ENCODE data around the gene ARID3A.
"Not testable (repeated sequence)": the region's sequence is repeated elsewhere in the genome, so short reads cannot be mapped to it uniquely, and the experiment has no call there.

ARID3A gene, protein sequence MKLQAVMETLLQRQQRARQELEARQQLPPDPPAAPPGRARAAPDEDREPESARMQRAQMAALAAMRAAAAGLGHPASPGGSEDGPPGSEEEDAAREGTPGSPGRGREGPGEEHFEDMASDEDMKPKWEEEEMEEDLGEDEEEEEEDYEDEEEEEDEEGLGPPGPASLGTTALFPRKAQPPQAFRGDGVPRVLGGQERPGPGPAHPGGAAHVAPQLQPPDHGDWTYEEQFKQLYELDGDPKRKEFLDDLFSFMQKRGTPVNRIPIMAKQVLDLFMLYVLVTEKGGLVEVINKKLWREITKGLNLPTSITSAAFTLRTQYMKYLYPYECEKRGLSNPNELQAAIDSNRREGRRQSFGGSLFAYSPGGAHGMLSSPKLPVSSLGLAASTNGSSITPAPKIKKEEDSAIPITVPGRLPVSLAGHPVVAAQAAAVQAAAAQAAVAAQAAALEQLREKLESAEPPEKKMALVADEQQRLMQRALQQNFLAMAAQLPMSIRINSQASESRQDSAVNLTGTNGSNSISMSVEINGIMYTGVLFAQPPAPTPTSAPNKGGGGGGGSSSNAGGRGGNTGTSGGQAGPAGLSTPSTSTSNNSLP

DNA sequence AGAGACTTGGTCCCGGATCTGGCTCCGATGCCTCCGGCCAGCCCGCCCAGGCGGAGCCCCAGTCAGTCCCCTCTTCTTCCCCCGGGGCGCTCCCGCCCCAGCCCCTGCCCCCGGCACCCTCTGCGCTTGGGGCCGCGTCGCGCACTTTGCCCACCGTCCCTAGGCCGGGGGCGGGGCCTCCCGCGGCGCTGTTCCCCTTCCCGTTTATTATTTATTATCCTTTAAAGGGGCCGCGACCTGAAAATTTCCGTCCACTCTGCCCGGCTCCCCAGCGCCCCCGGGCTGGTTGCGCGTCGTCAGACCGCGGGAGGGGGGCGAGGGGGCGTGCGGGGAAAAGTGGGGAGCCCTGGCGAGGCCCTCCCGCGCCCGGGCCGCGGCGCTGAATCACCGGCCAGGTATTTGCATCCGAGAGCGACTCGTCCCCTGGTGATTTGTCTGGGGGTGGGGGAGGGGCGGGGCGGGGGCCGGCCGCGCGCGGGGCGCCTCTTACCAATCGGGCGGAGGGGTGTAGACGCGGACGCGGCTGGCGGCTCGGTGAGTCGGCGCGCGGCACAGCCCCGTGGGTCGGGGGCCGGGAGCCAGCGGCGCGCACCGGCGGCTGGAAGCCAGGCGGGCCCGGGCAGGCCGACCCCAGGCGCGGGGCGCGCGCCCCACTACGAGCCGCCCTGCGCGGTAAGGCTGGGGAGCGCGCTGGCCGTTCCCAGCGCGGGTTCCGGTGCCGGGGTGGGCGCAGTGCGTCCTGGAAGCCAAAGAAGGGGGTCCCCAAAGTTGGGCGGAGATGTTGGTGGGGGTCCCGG, at the start of gene ARID3A:
Gene ARID3A (plus strand): TSS at position 510 of the 797 bp plus-strand sequence. CDS start 3,494 bp downstream, outside the sequence.
- peak; percentile 26 for FAIRE-seq

DNA sequence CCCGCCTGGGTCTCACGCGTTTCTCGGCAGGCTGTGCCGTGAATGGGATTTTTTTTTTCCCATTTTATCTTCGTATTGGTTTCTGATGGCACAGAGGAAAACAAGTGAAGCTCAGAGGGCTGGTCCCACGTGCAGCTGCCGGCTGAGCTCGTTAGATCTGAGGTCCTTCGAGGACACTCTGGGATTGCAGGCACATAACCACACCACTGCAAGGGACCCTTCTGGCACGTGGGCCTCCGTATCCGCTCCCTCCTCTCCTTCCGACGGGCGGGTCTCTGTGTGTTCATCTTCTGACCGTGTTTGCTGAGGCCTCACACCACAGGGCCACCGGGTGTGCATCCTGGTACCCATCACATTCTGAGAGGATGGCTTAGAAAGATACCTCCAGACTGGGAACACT, 49.7 kb upstream of the ARID3A start:
- FAIRE-seq: no peak
- DNase-seq (ENCODE audit: extremely low spot score, insufficient read length, low read depth): no peak

More for the DNA sequence above, at the start of gene ARID3A:
- peak; percentile 81 for DNase-seq (ENCODE audit: extremely low spot score, insufficient read length, low read depth)

- FAIRE-seq (no peak), DNase-seq (ENCODE audit: extremely low spot score, insufficient read length, low read depth) (no peak)
Observed at GRCh38 chr19:876780-877314, 49.0 kb upstream of the ARID3A start.

- not testable (repeated sequence) for FAIRE-seq; DNase-seq (ENCODE audit: extremely low spot score, insufficient read length, low read depth)
Observed at GRCh38 chr19:877992-878660, 47.7 kb upstream of the ARID3A start.

DNA sequence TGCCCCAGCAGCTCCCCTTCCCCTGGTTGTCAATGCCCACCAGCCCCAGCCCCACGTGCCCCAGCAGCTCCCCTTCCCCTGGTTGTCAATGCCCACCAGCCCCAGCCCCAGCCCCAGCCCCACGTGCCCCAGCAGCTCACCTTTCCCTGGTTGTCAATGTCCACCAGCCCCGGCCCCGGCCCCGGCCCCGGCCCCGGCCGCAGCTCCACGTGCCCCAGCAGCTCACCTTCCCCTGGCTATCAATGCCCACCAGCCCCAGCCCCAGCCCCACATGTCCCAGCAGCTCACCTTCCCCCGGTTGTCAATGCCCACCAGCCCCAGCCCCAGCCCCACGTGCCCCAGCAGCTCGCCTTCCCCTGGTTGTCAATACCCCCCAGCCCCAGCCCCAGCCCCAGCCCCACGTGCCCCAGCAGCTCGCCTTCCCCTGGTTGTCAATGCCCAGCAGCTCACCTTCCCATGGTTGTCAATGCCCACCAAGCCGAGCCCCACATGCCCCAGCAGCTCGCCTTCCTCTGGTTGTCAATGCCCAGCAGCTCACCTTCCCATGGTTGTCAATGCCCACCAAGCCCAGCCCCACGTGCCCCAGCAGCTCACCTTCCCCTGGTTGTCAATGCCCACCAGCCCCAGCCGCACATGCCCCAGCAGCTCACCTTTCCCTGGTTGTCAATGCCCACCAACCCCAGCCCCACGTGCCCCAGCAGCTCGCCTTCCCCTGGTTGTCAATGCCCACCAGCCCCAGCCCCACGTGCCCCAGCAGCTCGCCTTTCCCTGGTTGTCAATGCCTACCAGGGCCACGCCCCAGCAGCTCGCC, 46.9 kb upstream of the ARID3A start:
- FAIRE-seq; DNase-seq (ENCODE audit: extremely low spot score, insufficient read length, low read depth): not testable (repeated sequence)

DNA sequence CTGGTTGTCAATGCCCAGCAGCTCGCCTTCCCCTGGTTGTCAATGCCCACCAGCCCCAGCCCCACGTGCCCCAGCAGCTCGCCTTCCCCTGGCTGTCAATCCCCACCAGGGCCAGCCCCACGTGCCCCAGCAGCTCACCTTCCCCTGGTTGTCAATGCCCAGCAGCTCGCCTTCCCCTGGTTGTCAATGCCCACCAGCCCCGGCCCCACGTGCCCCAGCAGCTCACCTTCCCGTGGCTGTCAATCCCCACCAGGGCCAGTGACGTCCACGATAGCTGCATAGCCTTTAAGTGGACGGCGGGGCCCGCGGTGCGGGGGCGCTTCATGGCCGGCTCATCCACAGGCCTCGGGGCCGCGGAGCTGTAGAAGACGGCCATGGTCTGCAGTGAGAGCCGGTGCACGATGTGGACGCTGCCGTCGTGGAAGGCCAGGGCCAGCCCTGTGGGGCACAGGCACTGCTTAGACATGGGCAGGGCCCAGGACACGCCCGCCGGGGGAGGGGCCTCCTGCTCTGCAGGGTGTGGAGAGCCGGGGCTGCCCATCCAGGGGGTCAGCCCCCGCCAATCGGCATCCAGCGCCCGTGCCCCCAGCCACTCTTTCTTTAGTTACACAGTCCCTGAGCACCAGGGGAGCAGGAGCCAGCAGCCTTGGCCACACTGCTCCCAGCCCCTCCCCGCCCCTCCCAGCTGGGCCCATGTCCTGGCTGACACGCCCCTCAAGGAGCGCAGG, 46.0 kb upstream of the ARID3A start:
- DNase-seq (ENCODE audit: extremely low spot score, insufficient read length, low read depth): no peak
- no peak for FAIRE-seq

- no peak for DNase-seq (ENCODE audit: extremely low spot score, insufficient read length, low read depth)
- FAIRE-seq: no peak
Observed at GRCh38 chr19:881385-882071, 44.3 kb upstream of the ARID3A start.

- no peak for FAIRE-seq
- DNase-seq (ENCODE audit: extremely low spot score, insufficient read length, low read depth): no peak
Observed at GRCh38 chr19:882871-883497, 42.9 kb upstream of the ARID3A start.

GRCh38 chr19:883661-884211, 42.1 kb upstream of the ARID3A start:
- no peak for DNase-seq (ENCODE audit: extremely low spot score, insufficient read length, low read depth)
- FAIRE-seq: no peak

GRCh38 chr19:884420-885211, 41.2 kb upstream of the ARID3A start:
- no peak for DNase-seq (ENCODE audit: extremely low spot score, insufficient read length, low read depth)
- no peak for FAIRE-seq

- FAIRE-seq (no peak), DNase-seq (ENCODE audit: extremely low spot score, insufficient read length, low read depth) (no peak)
Observed at GRCh38 chr19:885536-886224, 40.2 kb upstream of the ARID3A start.

DNA sequence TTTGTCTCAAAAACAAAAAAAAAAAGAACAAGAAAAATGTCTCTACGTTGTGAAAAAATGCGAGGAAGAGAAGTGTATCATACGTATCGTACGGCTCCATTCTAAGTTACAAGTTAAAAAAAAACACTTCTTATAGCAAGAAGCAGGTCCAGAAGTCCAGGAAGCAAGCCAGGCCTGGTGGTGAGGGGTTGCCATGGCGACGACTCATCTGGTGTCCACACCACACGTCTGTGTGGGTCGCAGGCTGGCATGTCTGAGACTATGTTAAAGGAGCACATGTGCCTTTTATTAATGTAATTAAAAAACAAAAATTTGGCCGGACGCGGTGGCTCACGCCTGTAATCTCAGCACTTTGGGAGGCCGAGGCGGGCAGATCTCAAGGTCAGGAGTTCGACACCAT, 38.8 kb upstream of the ARID3A start:
- no peak for FAIRE-seq
- no peak for DNase-seq (ENCODE audit: extremely low spot score, insufficient read length, low read depth)

- FAIRE-seq (no peak), DNase-seq (ENCODE audit: extremely low spot score, insufficient read length, low read depth) (no peak)
Observed at GRCh38 chr19:887599-887998, 38.2 kb upstream of the ARID3A start.

GRCh38 chr19:888581-889385, 37.1 kb upstream of the ARID3A start:
- FAIRE-seq: peak; percentile 66

GRCh38 chr19:889662-890295, 36.1 kb upstream of the ARID3A start:
- no peak for DNase-seq (ENCODE audit: extremely low spot score, insufficient read length, low read depth)
- no peak for FAIRE-seq

More at GRCh38 chr19:888581-889385, 37.1 kb upstream of the ARID3A start:
- DNase-seq (ENCODE audit: extremely low spot score, insufficient read length, low read depth): no peak
